Hepatocyte (in vitro differentiated cells): ENCODE measurements around the gene DGKZ.

Experiments used
- CTCF ChIP-seq: fragments of 200-600 bp; sonication (generic); IDR thresholded peaks from 2 replicates; pipeline ENCODE4 v1.5.1; 2016; ENCODE audit warnings: antibody characterized with exemption, mild to moderate bottlenecking; ENCODE audit not compliant: poor library complexity
- EZH2 ChIP-seq: fragments of 200-600 bp; sonication (generic); IDR thresholded peaks from 2 replicates; pipeline ENCODE4 v1.6.1; 2016; ENCODE audit warnings: antibody characterized with exemption, mild to moderate bottlenecking, borderline replicate concordance
- EZH2phosphoT487 ChIP-seq: fragments of 200-600 bp; sonication (generic); IDR thresholded peaks from one replicate; pipeline ENCODE4 v1.6.1; 2018; ENCODE audit warnings: antibody characterized with exemption, mild to moderate bottlenecking, low read depth, moderate library complexity; ENCODE audit not compliant: unreplicated experiment, severe bottlenecking

- TF ChIP-seq EZH2 (no peak), CTCF (no peak), EZH2phosphoT487 (no peak)
These were observed 10.2 kb downstream of the DGKZ start for GRCh38 chr11:46357483-46357936.
